BLaER1 treated with 17β-estradiol and CSF1 and Interleukin-3, amounts not matched to agents 10 nM and 100 nM (cell line): Measurements from ENCODE around the gene C14orf39.

Experiments used
- H3K27ac ChIP-seq, 11 experiments: shearing (Covaris generic); formaldehyde crosslinking; 2 replicates each; pipeline ENCODE4 v1.8.1; 2022
- H3K27me3 ChIP-seq, 11 experiments: shearing (Covaris generic); formaldehyde crosslinking; 2 replicates each; pipeline ENCODE4 v1.8.1; 2022
- H3K36me3 ChIP-seq, 11 experiments: shearing (Covaris generic); formaldehyde crosslinking; 2 replicates each; pipeline ENCODE4 v1.8.1; 2022
- H3K4me1 ChIP-seq, 10 experiments: shearing (Covaris generic); formaldehyde crosslinking; 2 replicates each; pipeline ENCODE4 v1.8.1; 2022
- H3K4me2 ChIP-seq, 11 experiments: shearing (Covaris generic); formaldehyde crosslinking; 2 replicates each; pipeline ENCODE4 v1.8.1; 2022
- H3K4me3 ChIP-seq, 10 experiments: shearing (Covaris generic); formaldehyde crosslinking; 2 replicates each; pipeline ENCODE4 v1.8.1; 2022
- H3K9ac ChIP-seq, 11 experiments: shearing (Covaris generic); formaldehyde crosslinking; 2 replicates each; pipeline ENCODE4 v1.8.1; 2022
- H3K9me3 ChIP-seq, 11 experiments: shearing (Covaris generic); formaldehyde crosslinking; replicated peaks in 1 of 11; 2 replicates each; pipeline ENCODE4 v1.8.1; 2022
- H4K20me1 ChIP-seq, 11 experiments: shearing (Covaris generic); formaldehyde crosslinking; 2 replicates each; pipeline ENCODE4 v1.8.1; 2022
- Cebpa-rat ChIP-seq, 11 experiments: shearing (Covaris generic); IDR thresholded peaks; 2 replicates each; pipeline ENCODE4 v1.8.1; 2022

Gene C14orf39

DNA sequence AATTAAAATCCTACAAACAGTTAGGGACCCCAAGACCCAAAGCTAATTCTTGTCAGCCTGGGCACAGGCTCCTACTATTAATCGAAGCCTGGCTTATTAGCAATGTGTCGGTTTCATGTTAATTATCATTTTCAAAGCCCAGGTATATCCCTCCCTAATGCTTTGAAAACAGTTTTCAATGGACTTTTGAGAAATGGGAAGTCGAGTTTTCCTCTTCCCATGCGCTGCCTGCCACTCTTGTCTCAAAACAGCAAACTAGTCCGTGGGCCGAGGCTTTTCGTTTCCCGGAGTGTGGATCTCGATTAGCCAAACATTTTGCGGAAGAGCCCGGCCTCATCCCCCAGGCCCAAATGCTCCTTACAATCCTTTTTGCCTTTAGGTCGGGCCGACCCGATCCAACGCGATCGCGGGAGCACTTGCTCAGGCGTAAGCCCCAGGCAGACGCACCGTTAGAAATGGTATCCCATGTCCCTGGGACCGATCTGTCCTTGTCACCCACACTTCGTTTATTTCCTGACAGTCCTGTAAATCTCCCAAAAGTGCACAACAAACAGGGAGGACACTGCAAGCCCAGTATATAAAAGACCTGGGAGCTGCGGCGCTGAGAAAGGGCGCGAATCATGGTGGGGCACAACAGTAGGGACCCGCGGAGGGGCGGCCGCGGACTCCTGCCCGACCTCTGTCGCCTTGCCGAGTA is 24.5 kb upstream of the C14orf39 start:
- Histone ChIP-seq H3K27me3 (peaks cover 0 to 16% (median 3%) of the 10 kb centered on the region in 11 experiments; a peak in 5 of 22 replicates), H4K20me1 (no peaks in the 10 kb centered on the region), H3K36me3 (no peaks in the 10 kb centered on the region), H3K9me3 (peaks cover 59 to 68% (median 65%) of the 10 kb centered on the region in 11 experiments), H3K27ac (no peak overlapping the region), H3K4me3 (no peak overlapping the region), H3K4me1 (peaks cover 0 to 6% (median 0%) of the 10 kb centered on the region in 10 experiments; a peak in 5 of 20 replicates), H3K9ac (no peak overlapping the region), H3K4me2 (no peak overlapping the region)
- TF ChIP-seq Cebpa-rat (IDR thresholded peaks at IDR 0.05) = no peak

DNA sequence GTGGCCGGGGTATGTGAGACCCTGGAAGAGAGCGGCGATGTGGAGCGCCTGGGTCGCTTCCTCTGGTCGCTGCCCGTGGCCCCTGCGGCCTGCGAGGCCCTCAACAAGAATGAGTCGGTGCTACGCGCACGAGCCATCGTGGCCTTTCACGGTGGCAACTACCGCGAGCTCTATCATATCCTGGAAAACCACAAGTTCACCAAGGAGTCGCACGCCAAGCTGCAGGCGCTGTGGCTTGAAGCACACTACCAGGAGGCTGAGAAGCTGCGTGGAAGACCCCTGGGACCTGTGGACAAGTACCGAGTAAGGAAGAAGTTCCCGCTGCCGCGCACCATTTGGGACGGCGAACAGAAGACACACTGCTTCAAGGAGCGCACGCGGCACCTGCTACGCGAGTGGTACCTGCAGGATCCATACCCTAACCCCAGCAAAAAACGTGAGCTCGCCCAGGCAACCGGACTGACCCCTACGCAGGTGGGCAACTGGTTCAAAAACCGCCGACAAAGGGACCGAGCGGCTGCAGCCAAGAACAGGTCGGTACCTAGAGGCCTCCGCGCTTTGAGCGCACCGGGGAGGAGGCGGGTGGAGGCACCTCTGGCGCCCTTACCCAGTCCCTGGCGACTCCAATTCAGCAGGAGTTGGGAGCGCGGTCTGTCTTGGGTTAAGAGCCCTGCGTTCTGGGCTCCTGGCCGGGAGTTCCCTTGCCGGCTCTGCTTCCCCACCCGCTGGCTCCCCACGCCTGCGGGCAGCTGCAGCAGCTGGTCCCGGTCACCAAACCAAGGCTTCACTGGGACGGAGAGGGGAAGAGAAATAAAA is 23.8 kb upstream of the C14orf39 start:
- no peak for TF ChIP-seq Cebpa-rat (IDR thresholded peaks at IDR 0.05)
- H3K36me3 ChIP-seq = no peaks in the 10 kb centered on the region
- no peak overlapping the region for H3K27ac ChIP-seq
- no peak overlapping the region for H3K4me3 ChIP-seq
- H3K27me3 ChIP-seq = peaks cover 0 to 16% (median 3%) of the 10 kb centered on the region in 11 experiments; a peak in 5 of 22 replicates
- no peaks in the 10 kb centered on the region for H4K20me1 ChIP-seq
- peaks cover 0 to 6% (median 0%) of the 10 kb centered on the region in 10 experiments; a peak in 5 of 20 replicates for H3K4me1 ChIP-seq
- no peak overlapping the region for H3K4me2 ChIP-seq
- H3K9me3 ChIP-seq = peaks cover 51 to 61% (median 57%) of the 10 kb centered on the region in 11 experiments
- no peak overlapping the region for H3K9ac ChIP-seq

DNA sequence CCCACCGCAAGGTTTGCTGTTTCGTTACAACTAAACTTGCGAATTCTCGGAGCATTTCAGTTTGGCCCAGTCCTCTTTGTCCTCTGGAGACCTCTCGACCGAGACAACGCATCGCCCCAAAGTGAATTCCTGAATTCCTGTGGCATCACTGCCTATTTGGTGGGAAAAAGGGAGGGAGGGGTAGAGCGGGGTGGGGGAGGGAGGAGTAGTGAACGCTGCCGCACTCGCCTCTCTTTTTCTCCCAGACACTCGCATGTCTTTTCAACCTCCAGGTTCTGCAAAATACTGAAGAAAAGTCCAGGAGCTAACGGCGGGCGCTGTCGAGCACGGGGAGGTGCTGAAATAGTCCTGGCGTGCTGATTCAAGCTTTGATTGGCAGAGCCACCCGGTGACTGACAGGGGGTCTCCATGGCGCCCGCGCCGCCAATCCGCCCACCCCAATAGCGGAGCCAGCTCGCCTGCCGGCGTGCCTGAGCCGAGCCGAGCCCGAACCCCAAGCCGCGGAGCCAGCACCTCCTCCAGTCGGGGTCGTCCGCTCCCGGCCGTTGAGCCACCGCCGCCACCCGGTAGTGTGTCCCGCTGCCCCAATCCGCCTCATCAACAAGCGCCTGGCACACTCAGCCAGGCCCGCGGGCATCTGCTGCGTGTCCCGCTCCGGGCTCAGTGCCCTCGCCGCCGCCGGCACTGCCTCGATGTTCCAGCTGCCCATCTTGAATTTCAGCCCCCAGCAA is 23.0 kb upstream of the C14orf39 start, which contains the start of gene SIX6:
SIX6 (plus strand) TSS at position 440 of the 731 bp plus-strand sequence; CDS start at position 693, 253 bp downstream.
- peaks cover 0 to 16% (median 3%) of the 10 kb centered on the region in 11 experiments; a peak in 5 of 22 replicates for H3K27me3 ChIP-seq
- peaks cover 0 to 6% (median 0%) of the 10 kb centered on the region in 10 experiments; a peak in 5 of 20 replicates for H3K4me1 ChIP-seq
- peaks cover 47 to 57% (median 55%) of the 10 kb centered on the region in 11 experiments for H3K9me3 ChIP-seq
- no peak within 1 kb of the TSS for H3K4me2 ChIP-seq
- no peak within 1 kb of the TSS for H3K27ac ChIP-seq
- H3K4me3 ChIP-seq = no peak within 1 kb of the TSS
- no peak within 1 kb of the TSS for H3K9ac ChIP-seq
- no peaks in the 10 kb centered on the region for H4K20me1 ChIP-seq
- no peaks in the 10 kb centered on the region for H3K36me3 ChIP-seq
- no peak for TF ChIP-seq Cebpa-rat (IDR thresholded peaks at IDR 0.05)

DNA sequence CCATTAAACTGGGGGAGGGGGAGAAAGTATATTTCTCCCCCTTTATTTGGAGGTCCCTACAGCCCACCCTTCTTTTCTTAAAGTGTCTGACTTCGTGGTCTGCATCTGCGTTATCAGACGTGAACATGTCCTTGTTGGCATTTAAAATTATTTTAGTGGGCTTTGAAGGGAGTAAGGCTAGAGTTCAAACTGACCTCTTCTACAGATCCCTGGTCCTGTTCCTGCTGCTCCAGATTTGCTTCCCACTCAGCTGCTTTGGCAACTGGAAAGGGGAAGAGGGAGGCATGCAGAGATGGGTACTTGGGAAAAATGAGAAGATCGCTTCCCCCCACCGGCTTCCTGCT is 22.5 kb upstream of the C14orf39 start:
- H3K9ac ChIP-seq = no peak overlapping the region
- no peak overlapping the region for H3K27ac ChIP-seq
- no peak for TF ChIP-seq Cebpa-rat (IDR thresholded peaks at IDR 0.05)
- no peaks in the 10 kb centered on the region for H3K36me3 ChIP-seq
- peaks cover 0 to 16% (median 3%) of the 10 kb centered on the region in 11 experiments; a peak in 5 of 22 replicates for H3K27me3 ChIP-seq
- H3K9me3 ChIP-seq = peaks cover 47 to 57% (median 55%) of the 10 kb centered on the region in 11 experiments
- H3K4me1 ChIP-seq = peaks cover 0 to 6% (median 0%) of the 10 kb centered on the region in 10 experiments; a peak in 5 of 20 replicates
- H3K4me2 ChIP-seq = no peak overlapping the region
- H4K20me1 ChIP-seq = no peaks in the 10 kb centered on the region
- H3K4me3 ChIP-seq = no peak overlapping the region

DNA sequence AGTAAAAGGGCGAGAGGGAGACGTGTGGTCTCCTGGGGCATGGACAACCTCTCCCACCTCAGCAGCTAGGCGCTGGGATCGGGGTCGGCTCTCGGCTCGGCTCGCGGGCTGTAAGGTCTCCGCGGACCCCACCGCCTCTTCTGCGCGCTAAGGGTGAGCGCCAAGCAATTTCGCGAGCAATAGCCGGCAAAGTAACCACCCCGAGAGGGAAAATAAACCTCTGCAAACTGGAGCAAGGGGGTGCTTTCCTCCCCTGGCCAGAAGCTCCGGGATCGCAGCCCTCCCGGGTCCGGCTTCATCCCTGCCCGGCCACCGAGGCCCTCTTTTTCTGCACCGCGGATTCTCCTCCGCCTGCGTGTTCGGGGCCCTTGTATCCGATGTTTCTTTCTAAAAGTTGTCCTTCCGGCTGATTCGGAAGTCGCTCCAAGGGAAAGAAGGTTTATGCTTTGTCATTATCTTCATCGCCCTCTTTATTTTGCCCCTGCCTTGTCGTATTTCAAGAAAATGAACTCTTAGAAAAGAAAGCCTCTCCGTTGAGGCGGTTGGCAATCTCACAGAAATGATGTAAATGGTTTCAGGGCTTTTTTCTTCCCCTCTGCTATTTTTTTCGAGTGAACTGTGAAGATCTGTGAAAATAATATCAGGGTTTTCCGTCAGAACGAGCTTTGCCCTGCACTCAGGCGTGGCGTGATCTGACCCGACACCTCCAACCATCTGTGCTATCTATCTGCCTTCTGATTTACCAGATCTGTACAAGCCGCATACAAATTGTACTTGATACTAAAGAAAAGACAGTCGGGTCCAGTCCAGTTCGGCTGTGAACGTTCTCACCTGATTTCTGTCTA is 21.3 kb upstream of the C14orf39 start:
- H3K27ac ChIP-seq = no peak overlapping the region
- H3K36me3 ChIP-seq = no peaks in the 10 kb centered on the region
- H3K9me3 ChIP-seq = peaks cover 47 to 57% (median 55%) of the 10 kb centered on the region in 11 experiments
- no peak overlapping the region for H3K9ac ChIP-seq
- peaks cover 0 to 6% (median 0%) of the 10 kb centered on the region in 10 experiments; a peak in 5 of 20 replicates for H3K4me1 ChIP-seq
- H3K4me2 ChIP-seq = no peak overlapping the region
- H3K27me3 ChIP-seq = peaks cover 0 to 16% (median 3%) of the 10 kb centered on the region in 11 experiments; a peak in 5 of 22 replicates
- H4K20me1 ChIP-seq = no peaks in the 10 kb centered on the region
- no peak for TF ChIP-seq Cebpa-rat (IDR thresholded peaks at IDR 0.05)
- H3K4me3 ChIP-seq = no peak overlapping the region

DNA sequence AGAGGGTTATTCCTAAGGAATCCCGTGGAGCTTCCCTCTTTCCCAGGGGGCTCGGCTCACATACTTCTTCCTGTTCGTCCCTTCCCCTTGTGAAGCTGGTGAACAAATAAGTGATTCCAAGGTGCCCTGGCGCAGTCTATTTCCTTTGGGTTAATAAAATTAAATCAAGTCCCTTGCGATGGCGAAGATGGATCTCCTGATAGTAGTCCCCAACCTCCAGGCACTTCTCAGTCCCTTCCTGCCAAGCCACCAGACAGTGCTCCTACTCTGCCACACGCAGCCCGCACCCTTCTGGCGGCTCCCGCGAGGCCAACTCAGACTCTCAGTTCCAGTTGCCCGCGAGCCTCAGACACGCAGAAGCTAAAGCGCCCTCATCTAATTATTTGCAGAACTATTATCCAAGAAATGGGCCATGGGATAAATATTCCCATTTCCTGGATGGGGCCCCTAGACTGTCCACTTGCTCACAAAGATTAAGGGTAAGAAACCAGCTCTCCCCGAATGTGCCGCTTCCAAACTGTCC is 20.7 kb upstream of the C14orf39 start:
- H3K4me2 ChIP-seq = peak overlapping the region in 2 of 11 experiments; percentile 13 to 34; a peak in 1 of 22 replicates
- TF ChIP-seq Cebpa-rat (IDR thresholded peaks at IDR 0.05) = no peak

DNA sequence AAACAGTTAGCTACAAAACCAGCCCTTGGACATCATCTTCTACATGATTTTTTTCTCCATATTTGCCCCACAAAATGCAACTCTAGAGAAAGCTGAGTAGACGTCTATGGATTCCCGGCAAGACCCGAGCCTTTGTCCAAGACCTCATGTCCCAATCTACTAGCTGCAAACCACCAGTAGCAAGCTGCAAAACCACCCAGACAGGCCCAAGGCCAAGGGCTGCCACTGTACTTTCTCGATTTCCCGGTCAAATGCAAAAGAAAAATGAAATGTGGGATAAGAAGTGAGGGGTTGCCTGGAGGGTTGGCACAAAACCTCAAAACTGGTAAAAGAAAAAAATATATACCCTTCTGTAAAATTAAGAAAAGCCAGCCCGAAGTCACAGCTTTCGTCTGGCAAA is 20.1 kb upstream of the C14orf39 start:
- Histone ChIP-seq H3K36me3 (no peaks in the 10 kb centered on the region), H3K9me3 (peaks cover 42 to 51% (median 49%) of the 10 kb centered on the region in 11 experiments), H3K4me3 (no peak overlapping the region), H4K20me1 (no peaks in the 10 kb centered on the region), H3K27ac (no peak overlapping the region), H3K27me3 (peaks cover 0 to 16% (median 3%) of the 10 kb centered on the region in 11 experiments; a peak in 5 of 22 replicates), H3K9ac (no peak overlapping the region), H3K4me2 (peak overlapping the region in 8 of 11 experiments; percentile 6 to 40 (median 11); a peak in 7 of 22 replicates), H3K4me1 (peaks cover 0 to 6% (median 0%) of the 10 kb centered on the region in 10 experiments; a peak in 5 of 20 replicates)
- no peak for TF ChIP-seq Cebpa-rat (IDR thresholded peaks at IDR 0.05)

More for the DNA sequence above, 20.7 kb upstream of the C14orf39 start:
- H3K9ac ChIP-seq = no peak overlapping the region
- peaks cover 47 to 56% (median 54%) of the 10 kb centered on the region in 11 experiments for H3K9me3 ChIP-seq
- H3K27me3 ChIP-seq = peaks cover 0 to 16% (median 3%) of the 10 kb centered on the region in 11 experiments; a peak in 5 of 22 replicates
- no peaks in the 10 kb centered on the region for H3K36me3 ChIP-seq
- H3K4me1 ChIP-seq = peaks cover 0 to 6% (median 0%) of the 10 kb centered on the region in 10 experiments; a peak in 5 of 20 replicates
- no peaks in the 10 kb centered on the region for H4K20me1 ChIP-seq
- H3K27ac ChIP-seq = no peak overlapping the region
- no peak overlapping the region for H3K4me3 ChIP-seq
